Lung (tissue), 12 donors: ENCODE data around the gene OR2M2. TPM values are rescaled to one million over a fixed set of nuclear protein-coding genes. Genes with fewer than 3 reads are reported as not detected.

Source experiments
- ATAC-seq: fragments of 200-7000 bp; cut with Tn5 transposase; one replicate; pipeline ENCODE4 v1.9.1; 2020; ENCODE audit warnings: moderate number of reproducible peaks; ENCODE audit not compliant: insufficient read depth, low FRiP score
- DNase-seq, 3 donors: peaks; one replicate each; pipeline ENCODE4 v3.0.0-alpha.2; 2013 to 2017
- H3K27ac ChIP-seq, 2 donors: one replicate each; pipeline ENCODE4 v1.5.1; 2013; ENCODE audit warnings: mild to moderate bottlenecking in 2 of 2, moderate library complexity in 2 of 2, control low read depth in 1 of 2, inconsistent platforms in 1 of 2, low read depth in 1 of 2, low read length in 1 of 2
- H3K27me3 ChIP-seq, 3 donors: one replicate each; pipeline ENCODE4 v1.5.1; 2013; ENCODE audit warnings: low read length in 2 of 3; ENCODE audit not compliant: control insufficient read depth in 3 of 3, insufficient read depth in 3 of 3
- H3K36me3 ChIP-seq, 4 donors: one replicate each; pipeline ENCODE4 v1.5.1; 2013; ENCODE audit warnings: low read length in 4 of 4, mild to moderate bottlenecking in 1 of 4, moderate library complexity in 1 of 4; ENCODE audit not compliant: control insufficient read depth in 4 of 4, insufficient read depth in 4 of 4
- H3K4me1 ChIP-seq, 5 donors: one replicate each; pipeline ENCODE4 v1.5.1; 2013; ENCODE audit warnings: low read length in 5 of 5, mild to moderate bottlenecking in 2 of 5, moderate library complexity in 1 of 5; ENCODE audit not compliant: control insufficient read depth in 5 of 5, insufficient read depth in 5 of 5
- H3K4me3 ChIP-seq: one replicate; pipeline ENCODE4 v1.5.1; 2013; ENCODE audit warnings: mild to moderate bottlenecking, control low read depth, moderate library complexity
- H3K9ac ChIP-seq, 2 donors: one replicate each; pipeline ENCODE4 v1.5.1; 2013; ENCODE audit warnings: low read length in 2 of 2, control low read depth in 1 of 2; ENCODE audit not compliant: insufficient read depth in 1 of 2
- H3K9me3 ChIP-seq, 4 donors: one replicate each; pipeline ENCODE4 v1.5.1; 2013; ENCODE audit warnings: low read length in 3 of 4, mild to moderate bottlenecking in 1 of 4, moderate library complexity in 1 of 4; ENCODE audit not compliant: control insufficient read depth in 4 of 4, insufficient read depth in 3 of 4
- CTCF ChIP-seq: IDR thresholded peaks from 2 replicates; pipeline ENCODE4 v1.5.1; 2012; ENCODE audit warnings: mild to moderate bottlenecking; ENCODE audit errors: control extremely low read depth, extremely low read depth
- WGBS, 2 donors: extraction: QIAGEN DNeasy Blood & Tissue Kit; methylation state at CpG; one replicate each; pipeline ENCODE4 v1.1.7; 2013; 5-methylcytosine and 5-hydroxymethylcytosine counted together
- polyA plus RNA-seq, 2 donors: library from polyadenylated mRNA; stranded (reverse); fragments of 200-250 nt; gene quantifications; one replicate each; pipeline ENCODE4 v1.2.1, GENCODE V29; 2013
- total RNA-seq, 2 donors: library from RNA; depleted of rRNA in 1 of 2; stranded (reverse); fragments of >200 nt in 1 of 2; gene quantifications; one replicate each; pipeline ENCODE4 v1.2.1, GENCODE V29; 2014 to 2021
- donor health status: control.
- donor health status: control.
- donor health status: Bipolar disorder and iron deficiency.
- donor health status: healthy.
- donor health status: DM: yes; HTN: yes; CAD: no.

Gene OR2M2
- total and polyA plus RNA-seq, 4 donors = not detected

GRCh38 chr1:248143311-248143710 is 31.3 kb upstream of the OR2M2 start:
- ATAC-seq = no peak
- H3K4me3 ChIP-seq = no peak overlapping the region
- 40 to 72% methylated on average over 1 of the region's 1 CpG for WGBS, 2 donors
- no peaks in the 10 kb centered on the region for H3K36me3 ChIP-seq
- H3K27ac ChIP-seq = no peak overlapping the region
- no peak for TF ChIP-seq CTCF
- peaks cover 0 to 5% (median under 1%) of the 10 kb centered on the region in 4 donors for H3K9me3 ChIP-seq
- H3K4me1 ChIP-seq = no peaks in the 10 kb centered on the region
- no peak overlapping the region for H3K9ac ChIP-seq
- H3K27me3 ChIP-seq = no peaks in the 10 kb centered on the region
- DNase-seq = no peak

GRCh38 chr1:248144513-248145198 is 30.0 kb upstream of the OR2M2 start, which contains the start of gene OR2M5:
Gene OR2M5 (plus strand): TSS chr1:248145148. CDS start chr1:248145148, 0 bp downstream.
- Histone ChIP-seq H3K4me3 (no peak within 1 kb of the TSS), H3K4me1 (no peaks in the 10 kb centered on the region), H3K9ac (no peak within 1 kb of the TSS), H3K27me3 (no peaks in the 10 kb centered on the region), H3K36me3 (no peaks in the 10 kb centered on the region), H3K27ac (no peak within 1 kb of the TSS), H3K9me3 (peaks cover 0 to 5% (median 0%) of the 10 kb centered on the region in 4 donors)
- ATAC-seq (no peak), DNase-seq (no peak)
- TF ChIP-seq CTCF = no peak
- 90 to 92% methylated on average over 3 of the region's 3 CpGs for WGBS, 2 donors

- H3K27me3 ChIP-seq = no peaks in the 10 kb centered on the region
Observed at GRCh38 chr1:248152056-248152827, 22.4 kb upstream of the OR2M2 start.

More at GRCh38 chr1:248152056-248152827, 22.4 kb upstream of the OR2M2 start:
- 83 to 92% methylated on average over 6 of the region's 6 CpGs for WGBS, 2 donors
- no peak for TF ChIP-seq CTCF
- Histone ChIP-seq H3K4me3 (no peak overlapping the region), H3K36me3 (no peaks in the 10 kb centered on the region), H3K9me3 (peaks cover 0 to 11% (median 3%) of the 10 kb centered on the region in 4 donors), H3K9ac (no peak overlapping the region), H3K27ac (no peak overlapping the region), H3K4me1 (no peaks in the 10 kb centered on the region)
- no peak for DNase-seq
- ATAC-seq = no peak
